Endothelial cell of umbilical vein (primary cell): ENCODE results near the gene CCDC150. TPM values are rescaled to one million over a fixed set of nuclear protein-coding genes. Genes with fewer than 3 reads are reported as not detected.

ENCODE experiments used
- BruUV-seq: library from RNA; stranded (reverse); fragments of 400-500 nt; replicated peaks from 2 replicates; lab custom pipeline; 2021; lab: Mats Ljungman, UMichigan
- CTCF ChIA-PET: fragments of 300-600, 350-600 bp; sonication (Branson Sonifier 250); formaldehyde crosslinking; loops from one replicate; lab custom pipeline; 2021; ENCODE audit warnings: antibody characterized with exemption, inconsistent platforms; lab: Charles Lee
- POLR2A ChIA-PET: fragments of 300-600, 350-600 bp; sonication (Branson Sonifier 250); formaldehyde crosslinking; loops from one replicate; lab custom pipeline; 2021; ENCODE audit warnings: antibody characterized with exemption, inconsistent platforms; lab: Charles Lee
- DNase-seq: peaks from one replicate; pipeline ENCODE4 v3.0.0-alpha.2; 2011; ENCODE audit warnings: low read depth, low spot score
- FAIRE-seq: peaks from 2 replicates; lab custom pipeline; 2011; peaks lifted over from hg19 to GRCh38; lab: Jason Lieb, UNC
- H2AFZ ChIP-seq: 2 replicates; pipeline ENCODE4 v1.6.0; 2012; ENCODE audit warnings: low read depth, low read length, control low read depth, inconsistent platforms
- H3K27ac ChIP-seq: 2 replicates; pipeline ENCODE4 v1.5.1; 2011; ENCODE audit warnings: low read depth, mild to moderate bottlenecking, control low read depth, low read length, moderate library complexity; ENCODE audit not compliant: insufficient read depth
- H3K27me3 ChIP-seq, 2 experiments: 2 replicates each; pipeline versions ENCODE4 v1.6.0 to v1.6.1; 2011; ENCODE audit warnings: low read length in 2 of 2, mixed read lengths in 1 of 2; ENCODE audit not compliant: control insufficient read depth in 2 of 2, insufficient read depth in 2 of 2
- H3K36me3 ChIP-seq, 2 experiments: 2 replicates in 1 of 2; 3 replicates in 1 of 2; pipeline ENCODE4 v1.5.1; 2011; ENCODE audit warnings: low read length in 2 of 2, mild to moderate bottlenecking in 1 of 2, moderate library complexity in 1 of 2; ENCODE audit not compliant: control insufficient read depth in 2 of 2, insufficient read depth in 2 of 2; ENCODE audit errors: extremely low read depth in 1 of 2
- H3K4me1 ChIP-seq: 3 replicates; pipeline ENCODE4 v1.5.1; 2011; ENCODE audit warnings: mild to moderate bottlenecking, low read length; ENCODE audit not compliant: control insufficient read depth, insufficient read depth; ENCODE audit errors: extremely low read depth
- H3K4me2 ChIP-seq: 2 replicates; pipeline ENCODE4 v1.6.1; 2011; ENCODE audit warnings: low read length, control low read depth, mixed read lengths; ENCODE audit not compliant: insufficient read depth
- H3K4me3 ChIP-seq, 3 experiments: fragments of 200-600 bp in 1 of 3; sonication (generic), shearing (Covaris generic) in 1 of 3; replicated peaks in 1 of 3; 2 replicates each; pipeline ENCODE4 v1.5.1; 2011 to 2016; ENCODE audit warnings: control low read depth in 3 of 3, low read length in 3 of 3, mild to moderate bottlenecking in 2 of 3, inconsistent platforms in 1 of 3, low read depth in 1 of 3, moderate library complexity in 1 of 3; ENCODE audit not compliant: insufficient read depth in 1 of 3
- H3K79me2 ChIP-seq: 2 replicates; pipeline ENCODE4 v1.6.0; 2012; ENCODE audit warnings: low read length, inconsistent platforms; ENCODE audit not compliant: control insufficient read depth, insufficient read depth
- H3K9ac ChIP-seq: replicated peaks from 2 replicates; pipeline ENCODE3; 2011; ENCODE audit warnings: low read length, control low read depth; ENCODE audit not compliant: insufficient read depth; ENCODE audit errors: extremely low read depth
- H3K9me1 ChIP-seq: replicated peaks from 3 replicates; pipeline ENCODE4 v1.6.0; 2011; ENCODE audit warnings: mild to moderate bottlenecking, low read length; ENCODE audit not compliant: control insufficient read depth, insufficient read depth; ENCODE audit errors: extremely low read depth
- H3K9me3 ChIP-seq: replicated peaks from 2 replicates; pipeline ENCODE4 v1.5.1; 2012; ENCODE audit warnings: low read length, inconsistent platforms; ENCODE audit not compliant: control insufficient read depth, insufficient read depth
- H4K20me1 ChIP-seq: replicated peaks from 2 replicates; pipeline ENCODE3; 2011; ENCODE audit warnings: mild to moderate bottlenecking, low read length; ENCODE audit not compliant: control insufficient read depth, insufficient read depth; ENCODE audit errors: extremely low read depth
- EZH2 ChIP-seq: IDR thresholded peaks from 2 replicates; pipeline ENCODE4 v1.6.1; 2012; ENCODE audit warnings: borderline replicate concordance, low read depth, mild to moderate bottlenecking, moderate library complexity, low read length, inconsistent platforms; ENCODE audit not compliant: severe bottlenecking
- FOS ChIP-seq: IDR thresholded peaks from 2 replicates; pipeline ENCODE4 v1.6.1; 2011; ENCODE audit warnings: mild to moderate bottlenecking, low read length, moderate library complexity, borderline replicate concordance; ENCODE audit not compliant: insufficient read depth
- GATA2 ChIP-seq: IDR thresholded peaks from 2 replicates; pipeline ENCODE4 v1.7.0; 2011; ENCODE audit warnings: low read depth, mild to moderate bottlenecking, moderate library complexity, mixed read lengths, low read length; ENCODE audit not compliant: insufficient read length, insufficient read depth
- JUN ChIP-seq: IDR thresholded peaks from 2 replicates; pipeline ENCODE4 v1.6.1; 2011; ENCODE audit warnings: borderline replicate concordance, low read depth; ENCODE audit not compliant: insufficient read length, insufficient read depth
- MYC ChIP-seq: IDR thresholded peaks from one replicate; pipeline ENCODE4 v1.6.1; 2011; ENCODE audit warnings: mild to moderate bottlenecking, low read depth, low read length
- POLR2A ChIP-seq: IDR thresholded peaks from 2 replicates; pipeline ENCODE4 v1.6.1; 2012; ENCODE audit warnings: low read depth, mild to moderate bottlenecking, control low read depth, low read length
- POLR2AphosphoS5 ChIP-seq: IDR thresholded peaks from 2 replicates; pipeline ENCODE4 v1.6.1; 2012; ENCODE audit warnings: low read depth, mild to moderate bottlenecking, control low read depth, low read length, moderate library complexity; ENCODE audit not compliant: insufficient read depth
- dilution Hi-C: fragments of 300-500 bp; cut with MboI; formaldehyde crosslinking; loops from one replicate; pipeline ENCODE4 v1.15.0; 2019; ENCODE audit warnings: low sequenced_read_pairs; ENCODE audit not compliant: extremely low pct_ligation_motif_present
- intact Hi-C: fragments of 100-400 bp; cut with micrococcal nuclease; formaldehyde crosslinking; loops from one replicate; pipeline ENCODE4 v1.10.0; 2022
- polyA plus RNA-seq, 4 experiments: library from polyadenylated mRNA; depleted of rRNA in 3 of 4; stranded (reverse) in 3 of 4; unstranded in 1 of 4; fragments of >200 nt; gene quantifications; 2 replicates each; pipeline versions ENCODE4 v1.2.1 to v1.2.3, GENCODE V29; 2011 to 2012; ENCODE audit warnings: missing spikeins in 1 of 4
- total RNA-seq: library from RNA; stranded (reverse); gene quantifications from 2 replicates; pipeline ENCODE4 v1.2.3, GENCODE V29; 2021
- TF ChIP-seq, protein P1 (sequence below): IDR thresholded peaks from 2 replicates; pipeline ENCODE4 v1.6.1; 2011; ENCODE audit not compliant: insufficient read depth, insufficient read length
- TF ChIP-seq, protein P2 (sequence below), 2 donors: IDR thresholded peaks; 1 replicate in 1 of 2; 2 replicates in 1 of 2; pipeline ENCODE4 v1.5.1; 2011; ENCODE audit warnings: low read length in 2 of 2, mild to moderate bottlenecking in 2 of 2, moderate library complexity in 2 of 2, control low read depth in 1 of 2, inconsistent platforms in 1 of 2, low read depth in 1 of 2; ENCODE audit not compliant: insufficient read depth in 1 of 2; ENCODE audit errors: extremely low read depth in 1 of 2

Gene CCDC150
- total and polyA plus RNA-seq, 2 donors (not counting 3 experiments of a cell fraction or from before 2014, with no cell fraction given), result 1.7 to 19.9 TPM

DNA sequence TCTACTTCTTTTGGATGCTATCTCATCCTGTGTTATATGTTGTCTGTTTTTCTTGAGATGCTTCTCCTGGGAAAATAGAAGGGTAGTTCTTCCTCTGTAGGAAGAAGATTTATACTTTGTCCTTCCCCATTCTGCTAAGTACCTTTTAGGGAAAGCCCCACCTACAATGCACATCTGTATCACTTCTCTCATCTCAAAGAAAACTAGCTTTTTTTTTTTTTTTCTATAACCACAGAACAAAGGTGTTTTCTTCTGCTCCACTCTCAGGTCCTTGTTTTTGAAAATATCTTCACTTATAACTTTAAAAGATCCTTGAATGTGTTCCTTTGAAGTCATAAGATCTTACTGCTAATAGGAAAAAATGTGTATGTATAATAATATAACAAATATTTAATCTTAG lies 30.8 kb downstream of the CCDC150 start:
- Histone ChIP-seq H3K27ac (no peak overlapping the region), H3K4me3 (no peak overlapping the region), H4K20me1 (no peaks in the 10 kb centered on the region), H3K9me3 (no peaks in the 10 kb centered on the region), H3K27me3 (no peaks in the 10 kb centered on the region), H2AFZ (no peak overlapping the region), H3K36me3 (no peaks in the 10 kb centered on the region), H3K9me1 (no peaks in the 10 kb centered on the region), H3K9ac (no peak overlapping the region), H3K79me2 (no peaks in the 10 kb centered on the region), H3K4me1 (no peaks in the 10 kb centered on the region), H3K4me2 (no peak overlapping the region)
- dilution Hi-C loops (no loop called here), intact Hi-C loops (no loop called here)
- ChIA-PET CTCF (no interaction called here), POLR2A (no interaction called here)
- FAIRE-seq (no peak), DNase-seq (no peak)
- TF ChIP-seq POLR2A (no peak), MYC (no peak), GATA2 (no peak), POLR2AphosphoS5 (no peak), EZH2 (no peak), JUN (no peak), FOS (no peak)
- TF ChIP-seq, protein P1, sequence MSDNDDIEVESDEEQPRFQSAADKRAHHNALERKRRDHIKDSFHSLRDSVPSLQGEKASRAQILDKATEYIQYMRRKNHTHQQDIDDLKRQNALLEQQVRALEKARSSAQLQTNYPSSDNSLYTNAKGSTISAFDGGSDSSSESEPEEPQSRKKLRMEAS, result no peak
- TF ChIP-seq, protein P2, sequence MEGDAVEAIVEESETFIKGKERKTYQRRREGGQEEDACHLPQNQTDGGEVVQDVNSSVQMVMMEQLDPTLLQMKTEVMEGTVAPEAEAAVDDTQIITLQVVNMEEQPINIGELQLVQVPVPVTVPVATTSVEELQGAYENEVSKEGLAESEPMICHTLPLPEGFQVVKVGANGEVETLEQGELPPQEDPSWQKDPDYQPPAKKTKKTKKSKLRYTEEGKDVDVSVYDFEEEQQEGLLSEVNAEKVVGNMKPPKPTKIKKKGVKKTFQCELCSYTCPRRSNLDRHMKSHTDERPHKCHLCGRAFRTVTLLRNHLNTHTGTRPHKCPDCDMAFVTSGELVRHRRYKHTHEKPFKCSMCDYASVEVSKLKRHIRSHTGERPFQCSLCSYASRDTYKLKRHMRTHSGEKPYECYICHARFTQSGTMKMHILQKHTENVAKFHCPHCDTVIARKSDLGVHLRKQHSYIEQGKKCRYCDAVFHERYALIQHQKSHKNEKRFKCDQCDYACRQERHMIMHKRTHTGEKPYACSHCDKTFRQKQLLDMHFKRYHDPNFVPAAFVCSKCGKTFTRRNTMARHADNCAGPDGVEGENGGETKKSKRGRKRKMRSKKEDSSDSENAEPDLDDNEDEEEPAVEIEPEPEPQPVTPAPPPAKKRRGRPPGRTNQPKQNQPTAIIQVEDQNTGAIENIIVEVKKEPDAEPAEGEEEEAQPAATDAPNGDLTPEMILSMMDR (IDR thresholded peaks at IDR 0.05; ENCODE audit: extremely low read depth in 1 of 2, insufficient read depth in 1 of 2, low read depth in 1 of 2, low read length in 2 of 2), result no peak
- no TSS peak for BruUV-seq
